OCI-LY3 (cell line): ENCODE results near the gene CHST13.

Experiments used
- H2AFZ ChIP-seq: fragments of 200-600, 300-600 bp; shearing (Covaris generic); 2 replicates; pipeline ENCODE4 v1.6.0; 2014; ENCODE audit warnings: antibody characterized with exemption, low read depth, low read length
- H3K27ac ChIP-seq: fragments of 200-600, 300-600 bp; sonication (generic); 2 replicates; pipeline ENCODE4 v1.5.1; 2014; ENCODE audit warnings: mild to moderate bottlenecking, low read length, moderate library complexity, mixed read lengths
- H3K27me3 ChIP-seq: fragments of 200-600, 300-600 bp; sonication (generic); 2 replicates; pipeline ENCODE4 v1.6.1; 2014; ENCODE audit warnings: low read depth, low read length, mixed read lengths
- H3K36me3 ChIP-seq: fragments of 200-600, 300-600 bp; sonication (generic); replicated peaks from 2 replicates; pipeline ENCODE3; 2014; ENCODE audit warnings: low read depth, low read length, mixed read lengths
- H3K4me1 ChIP-seq: fragments of 300-600, 200-600 bp; sonication (generic); 2 replicates; pipeline ENCODE4 v1.6.1; 2014; ENCODE audit warnings: low read length, mixed read lengths
- H3K4me2 ChIP-seq: fragments of 200-600, 300-600 bp; sonication (generic); 2 replicates; pipeline ENCODE4 v1.6.1; 2014; ENCODE audit warnings: low read length, mixed read lengths
- H3K4me3 ChIP-seq: fragments of 300-600, 200-600 bp; sonication (generic); 2 replicates; pipeline ENCODE4 v1.5.1; 2014; ENCODE audit warnings: antibody characterized with exemption, mild to moderate bottlenecking, low read length, moderate library complexity
- H3K79me2 ChIP-seq: fragments of 300-600, 200-600 bp; shearing (Covaris generic); 2 replicates; pipeline ENCODE4 v1.6.1; 2014; ENCODE audit warnings: mild to moderate bottlenecking, low read length, mixed read lengths
- H3K9ac ChIP-seq: fragments of 300-600, 200-600 bp; shearing (Covaris generic); 2 replicates; pipeline ENCODE4 v1.6.0; 2014; ENCODE audit warnings: mild to moderate bottlenecking, low read length, moderate library complexity
- H3K9me3 ChIP-seq: fragments of 200-600, 300-600 bp; shearing (Covaris generic); 2 replicates; pipeline ENCODE4 v1.6.1; 2014; ENCODE audit warnings: low read length, mixed read lengths; ENCODE audit not compliant: insufficient read depth
- H4K20me1 ChIP-seq: fragments of 200-600, 300-600 bp; sonication (generic); 2 replicates; pipeline ENCODE4 v1.6.1; 2016; ENCODE audit warnings: low read length, mixed read lengths; ENCODE audit not compliant: insufficient read depth
- EZH2phosphoT487 ChIP-seq: fragments of 200-600 bp; shearing (Covaris generic); IDR thresholded peaks from 2 replicates; pipeline ENCODE4 v1.6.1; 2018; ENCODE audit warnings: antibody characterized with exemption, mixed run types, low read depth
- TF ChIP-seq, protein P1 (sequence below): fragments of 200-600, 300-600 bp; sonication (generic); IDR thresholded peaks from 2 replicates; pipeline ENCODE4 v1.5.1; 2014; ENCODE audit warnings: antibody characterized with exemption, low read length, low read depth

Gene CHST13

DNA sequence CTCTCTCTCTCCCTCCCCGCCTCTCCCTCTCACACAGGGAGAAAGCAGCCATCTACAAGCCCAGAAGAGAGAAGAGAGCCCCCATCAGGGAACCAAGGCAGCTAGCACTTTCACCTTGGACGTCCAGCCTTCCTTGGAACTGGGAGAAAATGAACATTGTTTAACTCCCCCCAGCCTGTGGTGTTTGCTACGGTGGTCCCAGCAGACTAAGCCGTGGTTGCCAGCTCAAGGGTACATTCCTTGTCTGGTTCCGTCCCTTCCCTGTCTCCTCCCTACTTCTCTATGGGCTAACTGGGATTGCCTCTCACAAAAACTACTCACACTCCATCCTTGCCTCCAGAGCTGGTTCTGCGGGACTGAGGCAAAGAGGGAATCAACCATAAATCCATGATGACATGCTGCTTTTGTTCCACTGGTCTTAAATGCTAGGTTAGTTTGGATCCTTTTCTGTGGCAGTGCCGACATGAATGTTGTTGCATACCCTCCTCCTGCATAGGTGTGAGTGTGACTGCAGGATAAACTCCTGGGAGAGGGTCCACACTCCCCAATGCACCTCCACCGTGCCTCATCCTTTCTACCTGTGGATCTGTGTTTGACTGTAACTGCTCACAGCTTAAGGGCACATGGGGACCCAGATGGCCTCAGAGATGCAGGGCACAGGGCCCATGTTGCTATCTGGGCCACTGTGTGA lies 22.7 kb downstream of the CHST13 start:
- H3K4me3 ChIP-seq = no peak overlapping the region
- H3K4me2 ChIP-seq = no peak overlapping the region
- H4K20me1 ChIP-seq = no peaks in the 10 kb centered on the region
- no peak overlapping the region for H3K27ac ChIP-seq
- no peak overlapping the region for H3K9ac ChIP-seq
- peaks cover 11% of the 10 kb centered on the region; the same call in 1 of the 2 replicates for H3K27me3 ChIP-seq
- H3K9me3 ChIP-seq = no peaks in the 10 kb centered on the region
- TF ChIP-seq EZH2phosphoT487 = no peak
- TF ChIP-seq, protein P1, sequence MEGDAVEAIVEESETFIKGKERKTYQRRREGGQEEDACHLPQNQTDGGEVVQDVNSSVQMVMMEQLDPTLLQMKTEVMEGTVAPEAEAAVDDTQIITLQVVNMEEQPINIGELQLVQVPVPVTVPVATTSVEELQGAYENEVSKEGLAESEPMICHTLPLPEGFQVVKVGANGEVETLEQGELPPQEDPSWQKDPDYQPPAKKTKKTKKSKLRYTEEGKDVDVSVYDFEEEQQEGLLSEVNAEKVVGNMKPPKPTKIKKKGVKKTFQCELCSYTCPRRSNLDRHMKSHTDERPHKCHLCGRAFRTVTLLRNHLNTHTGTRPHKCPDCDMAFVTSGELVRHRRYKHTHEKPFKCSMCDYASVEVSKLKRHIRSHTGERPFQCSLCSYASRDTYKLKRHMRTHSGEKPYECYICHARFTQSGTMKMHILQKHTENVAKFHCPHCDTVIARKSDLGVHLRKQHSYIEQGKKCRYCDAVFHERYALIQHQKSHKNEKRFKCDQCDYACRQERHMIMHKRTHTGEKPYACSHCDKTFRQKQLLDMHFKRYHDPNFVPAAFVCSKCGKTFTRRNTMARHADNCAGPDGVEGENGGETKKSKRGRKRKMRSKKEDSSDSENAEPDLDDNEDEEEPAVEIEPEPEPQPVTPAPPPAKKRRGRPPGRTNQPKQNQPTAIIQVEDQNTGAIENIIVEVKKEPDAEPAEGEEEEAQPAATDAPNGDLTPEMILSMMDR = no peak
- no peaks in the 10 kb centered on the region for H3K36me3 ChIP-seq
- H3K4me1 ChIP-seq = no peaks in the 10 kb centered on the region
- H3K79me2 ChIP-seq = no peaks in the 10 kb centered on the region
- no peak overlapping the region for H2AFZ ChIP-seq

DNA sequence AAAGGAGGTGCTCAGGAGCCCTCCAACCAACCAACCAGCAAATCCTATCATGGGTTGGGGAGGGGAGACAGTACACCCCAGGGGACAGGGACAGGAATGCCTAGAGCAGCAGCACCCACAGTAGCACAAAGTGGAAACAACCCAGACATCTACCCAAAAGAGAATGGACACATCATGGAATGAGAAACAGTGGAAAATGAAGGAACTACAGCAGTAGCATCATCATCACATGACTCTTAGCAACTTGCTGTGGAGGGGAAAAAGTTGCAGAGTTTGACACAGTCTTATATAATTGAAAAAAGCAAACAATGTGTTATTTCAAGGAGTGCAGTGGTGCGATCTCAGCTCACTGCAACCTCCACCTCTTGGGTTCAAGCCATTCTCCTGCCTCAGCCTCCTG lies 23.8 kb downstream of the CHST13 start:
- Histone ChIP-seq H3K4me3 (no peak overlapping the region), H3K79me2 (no peaks in the 10 kb centered on the region), H3K4me1 (no peaks in the 10 kb centered on the region), H3K27me3 (peaks cover 11% of the 10 kb centered on the region; the same call in 1 of the 2 replicates), H3K36me3 (no peaks in the 10 kb centered on the region), H2AFZ (no peak overlapping the region), H3K4me2 (no peak overlapping the region), H3K27ac (no peak overlapping the region), H4K20me1 (no peaks in the 10 kb centered on the region), H3K9ac (no peak overlapping the region), H3K9me3 (no peaks in the 10 kb centered on the region)
- TF ChIP-seq EZH2phosphoT487 = no peak
- TF ChIP-seq, protein P1 = no peak

DNA sequence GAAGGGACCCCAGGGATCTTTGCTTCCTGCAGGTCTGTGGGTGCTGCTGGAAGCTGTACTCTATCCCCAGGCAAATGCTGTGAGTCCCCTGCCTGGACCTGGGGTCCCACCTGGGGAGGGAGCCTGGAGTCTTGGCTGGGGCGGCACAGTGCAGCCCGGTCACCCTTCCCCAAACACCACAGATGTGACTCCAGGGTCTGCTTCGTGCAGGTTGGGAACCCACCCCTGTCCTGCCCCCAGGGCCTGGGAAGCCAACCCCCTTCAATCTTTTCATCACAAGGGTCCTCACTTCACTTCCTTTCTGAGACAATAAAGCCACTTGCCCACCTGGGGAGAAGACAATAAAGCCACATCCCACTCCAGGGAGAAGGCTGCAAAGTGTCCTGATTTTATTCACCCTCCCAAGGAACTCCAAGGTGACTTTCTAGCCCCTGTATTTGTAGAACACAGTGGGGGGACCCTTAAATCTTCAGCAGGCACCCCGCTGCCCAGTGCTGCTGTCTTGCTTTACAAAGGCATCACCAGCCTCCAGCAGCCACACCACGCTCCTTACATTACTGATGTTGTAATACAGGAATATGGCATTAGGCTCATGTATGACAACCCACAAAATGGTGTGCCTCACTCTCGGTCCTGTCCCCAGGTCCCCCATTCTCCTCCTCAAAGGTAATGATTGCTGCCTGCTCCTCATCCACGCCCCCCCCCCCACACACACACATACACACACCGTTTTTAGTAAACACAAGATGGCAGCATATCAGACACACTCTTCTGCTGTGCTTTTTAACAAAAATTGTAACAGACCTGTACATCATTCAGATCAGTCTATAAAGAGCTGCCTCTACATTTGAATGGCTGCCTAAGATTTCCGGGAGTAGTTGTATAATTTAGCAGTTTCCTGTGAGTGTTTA lies 24.9 kb downstream of the CHST13 start:
- Histone ChIP-seq H4K20me1 (no peaks in the 10 kb centered on the region), H3K9ac (no peak overlapping the region), H3K27me3 (peaks cover 11% of the 10 kb centered on the region; the same call in 1 of the 2 replicates), H3K79me2 (no peaks in the 10 kb centered on the region), H3K27ac (no peak overlapping the region), H3K9me3 (no peaks in the 10 kb centered on the region), H3K36me3 (no peaks in the 10 kb centered on the region), H3K4me3 (no peak overlapping the region), H3K4me2 (no peak overlapping the region), H2AFZ (no peak overlapping the region), H3K4me1 (no peaks in the 10 kb centered on the region)
- no peak for TF ChIP-seq EZH2phosphoT487
- TF ChIP-seq, protein P1 = no peak

DNA sequence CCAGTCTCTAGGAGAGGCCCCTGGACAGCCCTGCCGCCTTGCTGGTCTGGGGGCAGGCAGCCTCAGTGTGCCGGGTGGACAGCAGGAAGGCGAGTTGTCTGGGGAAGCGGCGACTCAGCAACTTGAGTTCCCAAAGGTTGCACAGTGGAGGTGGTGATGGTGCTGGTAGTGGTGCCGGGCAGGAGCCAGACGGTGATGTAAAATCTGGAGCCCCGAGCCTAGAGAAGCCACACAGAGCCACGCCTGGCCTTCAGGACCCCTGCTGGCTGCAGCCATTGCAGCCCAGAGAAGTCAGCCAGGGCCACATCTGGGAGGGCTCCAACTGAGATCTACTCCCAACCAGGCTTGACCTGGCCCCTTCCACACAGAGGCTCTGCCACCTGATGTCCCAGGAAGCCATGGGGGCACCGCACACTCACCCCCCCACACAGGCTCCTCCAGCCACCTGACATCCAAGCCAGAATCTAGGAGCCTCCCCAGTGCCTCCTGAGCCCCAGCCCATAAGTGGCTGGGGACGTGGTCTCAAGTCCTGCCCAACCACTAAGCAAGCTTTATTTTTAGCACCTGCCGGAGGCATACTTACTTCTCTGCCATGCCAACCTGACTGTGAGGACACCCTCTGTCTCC lies 26.0 kb downstream of the CHST13 start:
- Histone ChIP-seq H3K4me1 (no peaks in the 10 kb centered on the region), H3K9me3 (no peaks in the 10 kb centered on the region), H3K36me3 (no peaks in the 10 kb centered on the region), H3K27ac (no peak overlapping the region), H2AFZ (no peak overlapping the region), H3K4me3 (no peak overlapping the region), H4K20me1 (no peaks in the 10 kb centered on the region), H3K9ac (no peak overlapping the region), H3K79me2 (no peaks in the 10 kb centered on the region), H3K4me2 (no peak overlapping the region), H3K27me3 (peaks cover 11% of the 10 kb centered on the region; the same call in 1 of the 2 replicates)
- TF ChIP-seq, protein P1 = no peak
- TF ChIP-seq EZH2phosphoT487 = no peak
